ENCODE results near the gene BICD1.
A peak's percentile ranks its signal among the peaks of the same experiment; 100 is the strongest.

BICD1 gene

GRCh38 chr12:32395026-32395425 is 288.4 kb downstream of the BICD1 start:
- TF ChIP-seq MAX (IDR thresholded peaks at IDR 0.05), result no peak
- TF ChIP-seq CREB1 (IDR thresholded peaks at IDR 0.05; ENCODE audit: low read depth), result no peak
- no peak for TF ChIP-seq TCF12 (IDR thresholded peaks at IDR 0.05; ENCODE audit: low read depth)
- TF ChIP-seq TEAD4 (IDR thresholded peaks at IDR 0.05), result no peak
- TF ChIP-seq REST (IDR thresholded peaks at IDR 0.05; ENCODE audit: low read depth), result no peak
- TF ChIP-seq NFIC (IDR thresholded peaks at IDR 0.05), result no peak
- TF ChIP-seq TAF1 (IDR thresholded peaks at IDR 0.05; ENCODE audit: low read depth), result no peak
- TF ChIP-seq EGR1 (IDR thresholded peaks at IDR 0.05), result no peak
- TF ChIP-seq EP300 (IDR thresholded peaks at IDR 0.05; ENCODE audit: borderline replicate concordance), result no peak
- TF ChIP-seq YY1 (IDR thresholded peaks at IDR 0.05; ENCODE audit: low read depth), result no peak
- no peak for TF ChIP-seq RAD21 (IDR thresholded peaks at IDR 0.05; ENCODE audit: low read depth)
- no peak for TF ChIP-seq FOXM1 (IDR thresholded peaks at IDR 0.05; ENCODE audit: borderline replicate concordance, low read depth)
- no peak for TF ChIP-seq ZBTB7A (IDR thresholded peaks at IDR 0.05; ENCODE audit: low read depth)
- no peak for TF ChIP-seq CEBPB (IDR thresholded peaks at IDR 0.05)
- no peak for TF ChIP-seq USF1 (IDR thresholded peaks at IDR 0.05)

GRCh38 chr12:32397696-32398095 is 291.0 kb downstream of the BICD1 start:
- peak; percentile 9; the same call in 1 of the 2 replicates for TF ChIP-seq RAD21 (IDR thresholded peaks at IDR 0.05; ENCODE audit: low read depth)
- no peak for TF ChIP-seq EGR1 (IDR thresholded peaks at IDR 0.05)
- no peak for TF ChIP-seq CREB1 (IDR thresholded peaks at IDR 0.05; ENCODE audit: low read depth)
- TF ChIP-seq REST (IDR thresholded peaks at IDR 0.05; ENCODE audit: low read depth), result no peak
- TF ChIP-seq MAX (IDR thresholded peaks at IDR 0.05), result peak; percentile 90
- TF ChIP-seq ZBTB7A (IDR thresholded peaks at IDR 0.05; ENCODE audit: low read depth), result no peak
- TF ChIP-seq TAF1 (IDR thresholded peaks at IDR 0.05; ENCODE audit: low read depth), result no peak
- peak; percentile 95 for TF ChIP-seq TCF12 (IDR thresholded peaks at IDR 0.05; ENCODE audit: low read depth)
- TF ChIP-seq EP300 (IDR thresholded peaks at IDR 0.05; ENCODE audit: borderline replicate concordance), result peak; percentile 89
- TF ChIP-seq NFIC (IDR thresholded peaks at IDR 0.05), result peak; percentile 98
- TF ChIP-seq YY1 (IDR thresholded peaks at IDR 0.05; ENCODE audit: low read depth), result peak; percentile 85
- TF ChIP-seq USF1 (IDR thresholded peaks at IDR 0.05), result peak; percentile 42; the same call in 1 of the 2 replicates
- peak; percentile 23; the same call in 1 of the 2 replicates for TF ChIP-seq CEBPB (IDR thresholded peaks at IDR 0.05)
- TF ChIP-seq FOXM1 (IDR thresholded peaks at IDR 0.05; ENCODE audit: borderline replicate concordance, low read depth), result peak; percentile 68; the same call in 1 of the 2 replicates
- TF ChIP-seq TEAD4 (IDR thresholded peaks at IDR 0.05), result peak; percentile 70

GRCh38 chr12:32398181-32398580 is 291.5 kb downstream of the BICD1 start:
- TF ChIP-seq EP300 (IDR thresholded peaks at IDR 0.05; ENCODE audit: borderline replicate concordance), result no peak
- no peak for TF ChIP-seq RAD21 (IDR thresholded peaks at IDR 0.05; ENCODE audit: low read depth)
- no peak for TF ChIP-seq CEBPB (IDR thresholded peaks at IDR 0.05)
- TF ChIP-seq ZBTB7A (IDR thresholded peaks at IDR 0.05; ENCODE audit: low read depth), result no peak
- TF ChIP-seq EGR1 (IDR thresholded peaks at IDR 0.05), result no peak
- no peak for TF ChIP-seq CREB1 (IDR thresholded peaks at IDR 0.05; ENCODE audit: low read depth)
- TF ChIP-seq TCF12 (IDR thresholded peaks at IDR 0.05; ENCODE audit: low read depth), result no peak
- TF ChIP-seq REST (IDR thresholded peaks at IDR 0.05; ENCODE audit: low read depth), result no peak
- TF ChIP-seq MAX (IDR thresholded peaks at IDR 0.05), result no peak
- TF ChIP-seq NFIC (IDR thresholded peaks at IDR 0.05), result no peak
- TF ChIP-seq TEAD4 (IDR thresholded peaks at IDR 0.05), result no peak

GRCh38 chr12:32398816-32399369 is 292.2 kb downstream of the BICD1 start:
- TF ChIP-seq REST (IDR thresholded peaks at IDR 0.05; ENCODE audit: low read depth), result no peak
- no peak for TF ChIP-seq CREB1 (IDR thresholded peaks at IDR 0.05; ENCODE audit: low read depth)
- TF ChIP-seq MAX (IDR thresholded peaks at IDR 0.05), result no peak; the same call in 1 of the 2 replicates
- TF ChIP-seq FOXM1 (IDR thresholded peaks at IDR 0.05; ENCODE audit: borderline replicate concordance, low read depth), result 0 out of 2 replicates have a peak, but pooled peaks have one; percentile 19
- TF ChIP-seq EGR1 (IDR thresholded peaks at IDR 0.05), result 0 out of 2 replicates have a peak, but pooled peaks have one; percentile 27
- TF ChIP-seq TAF1 (IDR thresholded peaks at IDR 0.05; ENCODE audit: low read depth), result no peak
- TF ChIP-seq TCF12 (IDR thresholded peaks at IDR 0.05; ENCODE audit: low read depth), result peak; percentile 94
- TF ChIP-seq TEAD4 (IDR thresholded peaks at IDR 0.05), result peak; percentile 73
- TF ChIP-seq NFIC (IDR thresholded peaks at IDR 0.05), result peak; percentile 92
- TF ChIP-seq CEBPB (IDR thresholded peaks at IDR 0.05), result no peak; the same call in 1 of the 2 replicates
- peak; percentile 71 for TF ChIP-seq EP300 (IDR thresholded peaks at IDR 0.05; ENCODE audit: borderline replicate concordance)
- peak; percentile 68; the same call in 1 of the 2 replicates for TF ChIP-seq ZBTB7A (IDR thresholded peaks at IDR 0.05; ENCODE audit: low read depth)
- no peak for TF ChIP-seq RAD21 (IDR thresholded peaks at IDR 0.05; ENCODE audit: low read depth)
- 0 out of 2 replicates have a peak, but pooled peaks have one; percentile 5 for TF ChIP-seq YY1 (IDR thresholded peaks at IDR 0.05; ENCODE audit: low read depth)
- no peak for TF ChIP-seq USF1 (IDR thresholded peaks at IDR 0.05)
